HEK293 (cell line): ENCODE results near the gene NFKBIB.

Experiments used
- CTCF ChIA-PET: fragments of 350-600 bp; formaldehyde crosslinking; extraction: SDS; loops from one replicate; lab custom pipeline; 2021; ENCODE audit warnings: antibody characterized with exemption; lab: Yijun Ruan, JAX
- POLR2A ChIA-PET: fragments of 300-600 bp; formaldehyde crosslinking; extraction: SDS; loops from one replicate; lab custom pipeline; 2020; ENCODE audit warnings: antibody characterized with exemption, inconsistent platforms; lab: Yijun Ruan, JAX
- H3K27ac ChIP-seq: fragments of 200-500 bp; sonication (Bioruptor generic); 2 replicates; pipeline ENCODE4 v1.5.1; 2014; ENCODE audit warnings: low read depth, low read length, control low read depth, inconsistent platforms; ENCODE audit errors: extremely low read depth
- H3K36me3 ChIP-seq, 2 experiments: fragments of 200-500 bp in 1 of 2; sonication (Bioruptor generic) in 1 of 2; 1 replicate in 1 of 2; 2 replicates in 1 of 2; pipeline ENCODE4 v1.5.1; 2014 to 2017; ENCODE audit warnings: inconsistent platforms in 2 of 2, low read length in 2 of 2; ENCODE audit not compliant: control insufficient read depth in 2 of 2, insufficient read depth in 1 of 2
- H3K4me1 ChIP-seq: fragments of 200-500 bp; sonication (Bioruptor generic); 2 replicates; pipeline ENCODE4 v1.5.1; 2014; ENCODE audit warnings: mild to moderate bottlenecking, low read length, inconsistent platforms; ENCODE audit not compliant: control insufficient read depth, insufficient read depth
- H3K4me3 ChIP-seq: 2 replicates; pipeline ENCODE4 v1.5.1; 2011; ENCODE audit warnings: low read depth, mild to moderate bottlenecking, control low read depth, low read length, moderate library complexity
- H3K9me3 ChIP-seq: fragments of 200-500 bp; sonication (Bioruptor generic); 2 replicates; pipeline ENCODE4 v1.5.1; 2014; ENCODE audit warnings: low read depth, low read length, inconsistent platforms; ENCODE audit not compliant: control insufficient read depth, insufficient read depth
- AEBP2 ChIP-seq: fragments of 450-650 bp; formaldehyde crosslinking; IDR thresholded peaks from 2 replicates; pipeline ENCODE4 v1.5.1; 2016; ENCODE audit warnings: missing biosample characterization, missing genetic modification characterization, borderline replicate concordance
- CTCF ChIP-seq: fragments of 450-650 bp; formaldehyde crosslinking; IDR thresholded peaks from 2 replicates; pipeline ENCODE4 v1.5.1; 2016; ENCODE audit warnings: missing biosample characterization, missing genetic modification characterization
- ELK4 ChIP-seq: IDR thresholded peaks from 2 replicates; pipeline ENCODE4 v1.6.1; 2011; ENCODE audit warnings: mild to moderate bottlenecking, low read depth, low read length, borderline replicate concordance
- HOXA7 ChIP-seq: sonication (generic); formaldehyde crosslinking; IDR thresholded peaks from 2 replicates; pipeline ENCODE4 v1.8.1; 2022; ENCODE audit warnings: missing genetic modification reagents, borderline replicate concordance
- MZF1 ChIP-seq: fragments of 450-650 bp; formaldehyde crosslinking; IDR thresholded peaks from 2 replicates; pipeline ENCODE4 v1.5.1; 2017; ENCODE audit warnings: missing biosample characterization, missing genetic modification characterization, borderline replicate concordance
- TSHZ1 ChIP-seq: fragments of 450-650 bp; formaldehyde crosslinking; IDR thresholded peaks from 2 replicates; pipeline ENCODE4 v1.5.1; 2016; ENCODE audit warnings: missing biosample characterization, missing genetic modification characterization, borderline replicate concordance
- ZBTB49 ChIP-seq: fragments of 450-650 bp; formaldehyde crosslinking; IDR thresholded peaks from 2 replicates; pipeline ENCODE4 v1.5.1; 2016; ENCODE audit warnings: missing biosample characterization, missing genetic modification characterization, low read depth
- ZEB2 ChIP-seq: fragments of 450-650 bp; formaldehyde crosslinking; IDR thresholded peaks from 2 replicates; pipeline ENCODE4 v1.5.1; 2016; ENCODE audit warnings: missing biosample characterization, missing genetic modification characterization
- ZFP3 ChIP-seq: fragments of 450-650 bp; formaldehyde crosslinking; IDR thresholded peaks from 2 replicates; pipeline ENCODE4 v1.5.1; 2016; ENCODE audit warnings: low read depth, missing biosample characterization, missing genetic modification characterization
- ZFP69B ChIP-seq: fragments of 450-650 bp; formaldehyde crosslinking; IDR thresholded peaks from 2 replicates; pipeline ENCODE4 v1.5.1; 2016; ENCODE audit warnings: missing biosample characterization, missing genetic modification characterization
- ZNF140 ChIP-seq: fragments of 450-650 bp; formaldehyde crosslinking; IDR thresholded peaks from 2 replicates; pipeline ENCODE4 v1.5.1; 2016; ENCODE audit warnings: missing biosample characterization, missing genetic modification characterization
- ZNF18 ChIP-seq: fragments of 450-650 bp; formaldehyde crosslinking; IDR thresholded peaks from 2 replicates; pipeline ENCODE4 v1.5.1; 2016; ENCODE audit warnings: missing biosample characterization, missing genetic modification characterization
- ZNF214 ChIP-seq: fragments of 450-650 bp; formaldehyde crosslinking; IDR thresholded peaks from 2 replicates; pipeline ENCODE4 v1.5.1; 2017; ENCODE audit warnings: missing biosample characterization, mild to moderate bottlenecking, missing genetic modification characterization, borderline replicate concordance
- ZNF223 ChIP-seq: fragments of 450-650 bp; formaldehyde crosslinking; IDR thresholded peaks from 2 replicates; pipeline ENCODE4 v1.5.1; 2016; ENCODE audit warnings: missing biosample characterization, missing genetic modification characterization
- ZNF324 ChIP-seq: fragments of 450-650 bp; formaldehyde crosslinking; IDR thresholded peaks from 2 replicates; pipeline ENCODE4 v1.5.1; 2016; ENCODE audit warnings: missing biosample characterization, missing genetic modification characterization
- ZNF391 ChIP-seq: fragments of 450-650 bp; formaldehyde crosslinking; IDR thresholded peaks from 2 replicates; pipeline ENCODE4 v1.5.1; 2016; ENCODE audit warnings: low read depth, missing biosample characterization, missing genetic modification characterization, borderline replicate concordance
- ZNF624 ChIP-seq: fragments of 450-650 bp; formaldehyde crosslinking; IDR thresholded peaks from 2 replicates; pipeline ENCODE4 v1.5.1; 2017; ENCODE audit warnings: missing biosample characterization, missing genetic modification characterization
- ZNF707 ChIP-seq: fragments of 450-650 bp; formaldehyde crosslinking; IDR thresholded peaks from 2 replicates; pipeline ENCODE4 v1.5.1; 2016; ENCODE audit warnings: missing biosample characterization, missing genetic modification characterization
- ZNF837 ChIP-seq: fragments of 450-650 bp; formaldehyde crosslinking; IDR thresholded peaks from 2 replicates; pipeline ENCODE4 v1.5.1; 2016; ENCODE audit warnings: missing biosample characterization, missing genetic modification characterization
- ZSCAN18 ChIP-seq: fragments of 450-650 bp; formaldehyde crosslinking; IDR thresholded peaks from 2 replicates; pipeline ENCODE4 v1.5.1; 2016; ENCODE audit warnings: missing biosample characterization, missing genetic modification characterization
- ZSCAN23 ChIP-seq: fragments of 450-650 bp; formaldehyde crosslinking; IDR thresholded peaks from 2 replicates; pipeline ENCODE4 v1.5.1; 2016; ENCODE audit warnings: missing biosample characterization, missing genetic modification characterization

The NFKBIB gene

GRCh38 chr19:38900743-38901190 is 998 bp downstream of the NFKBIB start:
- H3K9me3 ChIP-seq, result peaks cover 3% of the 10 kb centered on the region; the same call in 1 of the 2 replicates
- peaks cover 17 to 21% of the 10 kb centered on the region in 2 experiments for H3K36me3 ChIP-seq
- ChIA-PET CTCF (interaction anchor here (0.6 to 4.0 kb wide), 14 partner anchors 11 to 657 kb away, joined by 3 to 63 read pairs (median 3); partner anchors contain the start of genes FAM98C, MRPS12 and SARS2), POLR2A (interaction anchor here (1.2 to 2.4 kb wide), 11 partner anchors 11 to 253 kb away, joined by 3 to 29 read pairs (median 9); partner anchors contain the start of genes ACTN4, CCER2, MRPS12 and SARS2)
- peaks cover 21% of the 10 kb centered on the region for H3K4me1 ChIP-seq
- no peak overlapping the region; the same call in 1 of the 2 replicates for H3K4me3 ChIP-seq
- peak overlapping the region; percentile 85 for H3K27ac ChIP-seq
- no peak for TF ChIP-seq ZNF18 (tag by site-specific recombination)
- TF ChIP-seq TSHZ1 (tag by site-specific recombination), result no peak
- no peak for TF ChIP-seq HOXA7 (CRISPR knock-in tag)
- no peak for TF ChIP-seq ZNF837
- no peak for TF ChIP-seq ZNF324 (tag by site-specific recombination)
- no peak for TF ChIP-seq ZEB2 (tag by site-specific recombination)
- no peak for TF ChIP-seq CTCF (tag by site-specific recombination)
- no peak for TF ChIP-seq ZNF214
- no peak for TF ChIP-seq ZFP69B (tag by site-specific recombination)
- TF ChIP-seq ZNF140, result no peak
- no peak for TF ChIP-seq MZF1 (tag by site-specific recombination)
- TF ChIP-seq ZSCAN23, result no peak
- TF ChIP-seq ZSCAN18, result peak; percentile 62; the same call in 1 of the 2 replicates
- TF ChIP-seq ELK4, result no peak
- no peak for TF ChIP-seq ZNF707 (tag by site-specific recombination)
- no peak for TF ChIP-seq ZNF223 (tag by site-specific recombination)
- TF ChIP-seq AEBP2 (tag by site-specific recombination), result no peak
- TF ChIP-seq ZBTB49, result no peak
- TF ChIP-seq ZNF391, result no peak
- no peak for TF ChIP-seq ZNF624 (tag by site-specific recombination)
- no peak for TF ChIP-seq ZFP3 (tag by site-specific recombination)
